Esophagus muscularis mucosa (tissue), 4 donors: ENCODE data around the gene MREG. TPM values are rescaled to one million over a fixed set of nuclear protein-coding genes. Genes with fewer than 3 reads are reported as not detected.
"Not testable (repeated sequence)": the region's sequence is repeated elsewhere in the genome, so short reads cannot be mapped to it uniquely, and the experiment has no call there.

Experiments used
- DNase-seq: peaks from one replicate; pipeline ENCODE4 v3.0.0-alpha.2; 2017; ENCODE audit errors: extremely low spot score
- H3K27ac ChIP-seq, 4 donors: fragments of 200-600 bp; sonication (generic); replicated peaks in 1 of 4; 1 replicate in 3 of 4; 2 replicates in 1 of 4; pipeline ENCODE4 v1.5.1; 2016 to 2019; ENCODE audit warnings: mild to moderate bottlenecking in 1 of 4
- H3K27me3 ChIP-seq, 4 donors: fragments of 200-600 bp; sonication (generic); one replicate each; pipeline versions ENCODE4 v1.5.1 to v1.6.0; 2016 to 2019
- H3K36me3 ChIP-seq, 4 donors: fragments of 200-600 bp; sonication (generic); one replicate each; pipeline ENCODE4 v1.5.1; 2016 to 2019
- H3K4me1 ChIP-seq, 4 donors: fragments of 200-600 bp; sonication (generic); one replicate each; pipeline ENCODE4 v1.5.1; 2016 to 2019
- H3K4me3 ChIP-seq, 4 donors: fragments of 200-600 bp; sonication (generic); 1 replicate in 2 of 4; 2 replicates in 2 of 4; pipeline ENCODE4 v1.5.1; 2016 to 2019; ENCODE audit warnings: mild to moderate bottlenecking in 4 of 4, moderate library complexity in 1 of 4
- H3K9me3 ChIP-seq, 4 donors: fragments of 200-600 bp; sonication (generic); 1 replicate in 3 of 4; 2 replicates in 1 of 4; pipeline ENCODE4 v1.5.1; 2016 to 2019
- CTCF ChIP-seq, 3 experiments: fragments of 200-600 bp in 2 of 3; fragments of 450-650 bp in 1 of 3; sonication (generic) in 2 of 3; IDR thresholded peaks; one replicate each; pipeline ENCODE4 v1.5.1; 2017 to 2019; ENCODE audit warnings: antibody characterized with exemption in 3 of 3, mild to moderate bottlenecking in 2 of 3, moderate library complexity in 1 of 3
- EP300 ChIP-seq: sonication (generic); formaldehyde crosslinking; IDR thresholded peaks from one replicate; pipeline ENCODE4 v1.6.1; 2017; ENCODE audit warnings: antibody characterized with exemption
- POLR2A ChIP-seq: fragments of 450-650 bp; IDR thresholded peaks from one replicate; pipeline ENCODE4 v1.6.1; 2017; ENCODE audit warnings: antibody characterized with exemption, moderate library complexity, mild to moderate bottlenecking, low read depth
- POLR2AphosphoS5 ChIP-seq, 2 donors: sonication (generic); formaldehyde crosslinking; IDR thresholded peaks; one replicate each; pipeline ENCODE4 v1.6.1; 2017; ENCODE audit warnings: antibody characterized with exemption in 2 of 2
- WGBS: methylation state at CpG from one replicate; pipeline ENCODE4 v1.1.5; 2018; 5-methylcytosine and 5-hydroxymethylcytosine counted together
- intact Hi-C: fragments of 100-400 bp; cut with DNase I; formaldehyde crosslinking; loops from one replicate; pipeline ENCODE4 v1.15.1; 2023
- total RNA-seq, 4 donors: library from RNA; depleted of rRNA; stranded (reverse); fragments of >200 nt; gene quantifications; one replicate each; pipeline versions ENCODE4 v1.1.0 to v1.2.1, GENCODE V29; 2016

Gene MREG
- total RNA-seq, 4 donors from 2014 or later = 0.40 to 1.2 (median 0.70) TPM

- Histone ChIP-seq H3K36me3 (no peaks in the 10 kb centered on the region), H3K4me3 (no peak overlapping the region), H3K27me3 (no peaks in the 10 kb centered on the region), H3K4me1 (no peaks in the 10 kb centered on the region), H3K27ac (no peak overlapping the region), H3K9me3 (no peaks in the 10 kb centered on the region)
- intact Hi-C loops = no loop called here
- DNase-seq = no peak
- WGBS = 73% methylated on average over 4 of the region's 4 CpGs
- TF ChIP-seq POLR2A = no peak
- TF ChIP-seq CTCF (IDR thresholded peaks at IDR 0.05) = no peak
- TF ChIP-seq EP300 = no peak
- TF ChIP-seq POLR2AphosphoS5 (IDR thresholded peaks at IDR 0.05) = no peak
These were observed 47.1 kb downstream of the MREG start for GRCh38 chr2:215966274-215966673.

- WGBS = 94% methylated on average over 1 of the region's 1 CpG
- no peak for DNase-seq
- H3K27me3 ChIP-seq = no peaks in the 10 kb centered on the region
- TF ChIP-seq POLR2A = no peak
- intact Hi-C loops = no loop called here
- H3K4me1 ChIP-seq = no peaks in the 10 kb centered on the region
- H3K9me3 ChIP-seq = no peaks in the 10 kb centered on the region
- no peak overlapping the region for H3K27ac ChIP-seq
- H3K4me3 ChIP-seq = no peak overlapping the region
- no peaks in the 10 kb centered on the region for H3K36me3 ChIP-seq
These were observed 47.7 kb downstream of the MREG start for GRCh38 chr2:215965532-215966165.

- no peaks in the 10 kb centered on the region for H3K4me1 ChIP-seq
- H3K4me3 ChIP-seq = no peak overlapping the region
- intact Hi-C loops = no loop called here
- DNase-seq = no peak
- no peaks in the 10 kb centered on the region for H3K36me3 ChIP-seq
- H3K9me3 ChIP-seq = no peaks in the 10 kb centered on the region
- no peaks in the 10 kb centered on the region for H3K27me3 ChIP-seq
- TF ChIP-seq CTCF (IDR thresholded peaks at IDR 0.05) (no peak), POLR2A (no peak), EP300 (no peak), POLR2AphosphoS5 (IDR thresholded peaks at IDR 0.05) (no peak)
- H3K27ac ChIP-seq = no peak overlapping the region
- 85% methylated on average over 5 of the region's 5 CpGs for WGBS
These were observed 51.4 kb downstream of the MREG start for GRCh38 chr2:215961981-215962380.

GRCh38 chr2:215958257-215958656, 55.1 kb downstream of the MREG start:
- H3K27me3 ChIP-seq = no peaks in the 10 kb centered on the region
- WGBS = 90% methylated on average over 4 of the region's 4 CpGs
- intact Hi-C loops = no loop called here
- peak; percentile 37 for DNase-seq
- H3K4me3 ChIP-seq = no peak overlapping the region
- no peaks in the 10 kb centered on the region for H3K4me1 ChIP-seq
- H3K36me3 ChIP-seq = no peaks in the 10 kb centered on the region
- no peaks in the 10 kb centered on the region for H3K9me3 ChIP-seq
- no peak overlapping the region for H3K27ac ChIP-seq
- TF ChIP-seq POLR2A (no peak), CTCF (IDR thresholded peaks at IDR 0.05) (no peak), EP300 (no peak), POLR2AphosphoS5 (IDR thresholded peaks at IDR 0.05) (no peak)

GRCh38 chr2:215957354-215958122, 55.8 kb downstream of the MREG start:
- H3K9me3 ChIP-seq, intact Hi-C loops, H3K27me3 ChIP-seq, H3K4me1 ChIP-seq, H3K36me3 ChIP-seq, H3K4me3 ChIP-seq, H3K27ac ChIP-seq: not testable (repeated sequence)
- DNase-seq = peak; percentile 26
- WGBS = 94% methylated on average over 10 of the region's 10 CpGs
